Gastrocnemius medialis (tissue), 4 donors: Measurements from ENCODE around the gene ZNF329. TPM values are rescaled to one million over a fixed set of nuclear protein-coding genes. Genes with fewer than 3 reads are reported as not detected.

ENCODE experiments used
- ATAC-seq, 2 donors: fragments of 150-250 bp; one replicate each; pipeline ENCODE4 v1.9.1; 2016
- DNase-seq, 2 donors: peaks; one replicate each; pipeline ENCODE4 v3.0.0-alpha.2; 2019
- H3K27ac ChIP-seq, 4 donors: fragments of 200-600 bp; sonication (generic); 1 replicate in 1 of 4; 2 replicates in 3 of 4; pipeline ENCODE4 v1.5.1; 2016 to 2018; ENCODE audit warnings: mild to moderate bottlenecking in 2 of 4, moderate library complexity in 1 of 4
- H3K27me3 ChIP-seq, 3 donors: fragments of 200-600 bp; sonication (generic) in 2 of 3; 1 replicate in 1 of 3; 2 replicates in 2 of 3; pipeline versions ENCODE4 v1.5.1 to v1.6.0; 2016 to 2019; ENCODE audit warnings: mild to moderate bottlenecking in 1 of 3, moderate library complexity in 1 of 3
- H3K36me3 ChIP-seq, 2 donors: fragments of 200-600 bp; sonication (generic) in 1 of 2; one replicate each; pipeline ENCODE4 v1.5.1; 2017 to 2018
- H3K4me1 ChIP-seq, 2 donors: fragments of 200-600 bp; sonication (generic) in 1 of 2; one replicate each; pipeline ENCODE4 v1.5.1; 2016 to 2017; ENCODE audit warnings: mild to moderate bottlenecking in 2 of 2
- H3K4me3 ChIP-seq, 4 donors: fragments of 200-600 bp; sonication (generic) in 3 of 4; 1 replicate in 1 of 4; 2 replicates in 3 of 4; pipeline ENCODE4 v1.5.1; 2016 to 2019; ENCODE audit warnings: mild to moderate bottlenecking in 2 of 4
- H3K9me3 ChIP-seq, 3 donors: fragments of 200-600 bp; sonication (generic) in 2 of 3; 1 replicate in 1 of 3; 2 replicates in 2 of 3; pipeline ENCODE4 v1.5.1; 2016 to 2019
- CTCF ChIP-seq, 5 experiments: fragments of 450-650 bp in 3 of 5; fragments of 200-600 bp in 2 of 5; sonication (generic) in 2 of 5; IDR thresholded peaks in 4 of 5; conservative IDR thresholded peaks in 1 of 5; 1 replicate in 4 of 5; 2 replicates in 1 of 5; pipeline ENCODE4 v1.5.1; 2016 to 2019; ENCODE audit warnings: antibody characterized with exemption in 5 of 5, mild to moderate bottlenecking in 3 of 5, moderate library complexity in 3 of 5
- POLR2A ChIP-seq, 2 donors: fragments of 450-650 bp; IDR thresholded peaks; one replicate each; pipeline ENCODE4 v1.6.1; 2017; ENCODE audit warnings: antibody characterized with exemption in 2 of 2, mild to moderate bottlenecking in 2 of 2, moderate library complexity in 2 of 2
- in situ Hi-C, 4 donors: fragments of 200-750 bp; cut with MboI; loops; one replicate each; pipeline versions ENCODE4 v1.15.0 to v1.8.0; 2017; ENCODE audit warnings: low sequenced_read_pairs in 4 of 4
- intact Hi-C: fragments of 100-400 bp; cut with DNase I; formaldehyde crosslinking; loops from one replicate; pipeline ENCODE4 v1.15.1; 2023; ENCODE audit warnings: low total_unique reads
- total RNA-seq, 4 donors: library from RNA; depleted of rRNA; stranded (reverse); fragments of >200 nt; gene quantifications; one replicate each; pipeline versions ENCODE4 v1.1.0 to v1.2.3, GENCODE V29; 2016

Gene ZNF329
- 1 to 10 TPM; 1.3 to 2.0 (median 1.7) TPM for total RNA-seq

GRCh38 chr19:58150328-58150921 is at the start of gene ZNF329:
Gene ZNF329 (minus strand): TSS chr19:58150789. CDS start chr19:58129503, 21,286 bp downstream.
- in situ Hi-C loops (no loop called here), intact Hi-C loops (loop anchor here (10.0 kb wide), 1 partner anchor 416 kb away; no protein-coding TSS in a partner anchor)
- DNase-seq = peak; percentile 30 to 36
- H3K4me3 ChIP-seq = peak within 1 kb of the TSS; percentile 63 to 81 (median 70)
- H3K4me1 ChIP-seq = peaks cover 0 to 9% of the 10 kb centered on the region in 2 donors
- ATAC-seq = no peak
- peaks cover 0 to 7% (median 3%) of the 10 kb centered on the region in 3 donors for H3K9me3 ChIP-seq
- H3K36me3 ChIP-seq = no peaks in the 10 kb centered on the region
- peaks cover 0 to 19% (median 0%) of the 10 kb centered on the region in 3 donors for H3K27me3 ChIP-seq
- TF ChIP-seq CTCF (IDR thresholded peaks at IDR 0.05 in 4 of 5, conservative IDR thresholded peaks at IDR 0.05 in 1 of 5) (no peak), POLR2A (IDR thresholded peaks at IDR 0.05) (no peak)
- peak within 1 kb of the TSS in 3 of 4 donors; percentile 70 to 74 (median 71) for H3K27ac ChIP-seq

GRCh38 chr19:58196901-58197616 is 46.5 kb upstream of the ZNF329 start:
- Histone ChIP-seq H3K27ac (no peak overlapping the region), H3K4me1 (no peaks in the 10 kb centered on the region), H3K9me3 (peaks cover 41 to 97% (median 88%) of the 10 kb centered on the region in 3 donors), H3K27me3 (no peaks in the 10 kb centered on the region), H3K4me3 (peak overlapping the region in 1 of 4 donors; percentile 23), H3K36me3 (peaks cover 15 to 99% of the 10 kb centered on the region in 2 donors)
- no peak for TF ChIP-seq CTCF (IDR thresholded peaks at IDR 0.05 in 4 of 5, conservative IDR thresholded peaks at IDR 0.05 in 1 of 5)
- no peak for TF ChIP-seq POLR2A (IDR thresholded peaks at IDR 0.05)
- in situ Hi-C loops (no loop called here), intact Hi-C loops (no loop called here)
- no peak for DNase-seq
- ATAC-seq = no peak

GRCh38 chr19:58183817-58184215 is 33.2 kb upstream of the ZNF329 start:
- in situ Hi-C loops = no loop called here
- Histone ChIP-seq H3K27ac (peak overlapping the region; percentile 92 to 99 (median 98)), H3K4me3 (peak overlapping the region; percentile 82 to 94 (median 92)), H3K36me3 (peaks cover 24 to 77% of the 10 kb centered on the region in 2 donors), H3K4me1 (peaks cover 0 to 5% of the 10 kb centered on the region in 2 donors), H3K27me3 (no peaks in the 10 kb centered on the region), H3K9me3 (peaks cover 18 to 79% (median 48%) of the 10 kb centered on the region in 3 donors)
- intact Hi-C loops = loop anchor here (1.0 to 10.0 kb wide), 7 partner anchors 45 to 1617 kb away; partner anchors contain the start of genes ERVK3-1, ZNF132, ZNF470 and ZNF544
- ATAC-seq = no peak
- no peak for DNase-seq
- TF ChIP-seq POLR2A (IDR thresholded peaks at IDR 0.05) (no peak), CTCF (IDR thresholded peaks at IDR 0.05 in 4 of 5, conservative IDR thresholded peaks at IDR 0.05 in 1 of 5) (no peak)

DNA sequence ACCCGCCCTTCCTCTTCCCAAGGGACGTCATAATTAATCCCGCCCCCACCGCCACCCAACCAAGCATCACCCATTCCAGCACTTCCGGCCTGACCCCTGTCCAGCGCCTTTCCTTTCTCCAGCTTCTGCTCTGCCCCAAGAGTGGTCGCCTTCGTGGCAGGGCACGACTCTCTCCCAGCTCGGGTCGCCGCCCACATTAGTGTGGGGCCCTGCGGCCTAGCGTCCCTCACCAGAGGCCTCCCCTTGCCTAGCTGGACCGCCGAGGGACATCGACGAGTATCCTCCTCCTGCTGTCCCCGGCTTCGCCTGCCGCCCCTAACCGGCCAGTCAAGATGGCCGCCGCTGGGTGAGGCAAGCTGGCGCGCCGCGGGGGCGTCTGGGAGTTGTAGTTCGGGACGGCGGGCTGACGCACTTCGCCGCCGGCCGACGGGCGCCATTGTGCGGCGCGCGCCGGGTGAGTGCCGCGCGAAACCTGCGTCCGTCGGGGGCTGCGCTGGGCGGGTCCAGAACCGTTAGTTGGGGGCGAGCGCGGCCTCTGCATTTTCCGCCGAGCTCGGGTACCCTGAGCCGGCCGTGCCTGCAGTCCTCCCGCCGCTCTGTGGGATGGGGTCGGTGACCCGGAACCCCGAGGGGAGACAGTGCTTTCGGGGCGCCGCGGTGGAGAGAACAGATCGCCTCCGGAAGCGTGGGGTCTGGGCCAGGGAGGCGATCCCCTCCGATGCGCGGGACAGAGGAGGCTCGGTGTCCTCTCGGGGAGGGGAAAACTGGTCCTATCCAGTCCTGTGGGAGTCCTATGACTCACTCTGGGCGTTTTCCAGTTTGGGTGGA is 32.6 kb upstream of the ZNF329 start, which contains the start of gene ZNF274:
Gene ZNF274 (plus strand): TSS at position 73 of the 828 bp plus-strand sequence. CDS start 905 bp downstream, outside the sequence.
- H3K4me3 ChIP-seq = peak within 1 kb of the TSS; percentile 82 to 94 (median 92)
- peaks cover 13 to 81% (median 53%) of the 10 kb centered on the region in 3 donors for H3K9me3 ChIP-seq
- intact Hi-C loops = loop anchor here (1.0 to 10.0 kb wide), 7 partner anchors 46 to 1616 kb away; partner anchors contain the start of genes ERVK3-1, ZNF132, ZNF470 and ZNF544
- TF ChIP-seq POLR2A (IDR thresholded peaks at IDR 0.05) (peak; percentile 88 to 94), CTCF (IDR thresholded peaks at IDR 0.05 in 4 of 5, conservative IDR thresholded peaks at IDR 0.05 in 1 of 5) (no peak)
- H3K4me1 ChIP-seq = peaks cover 0 to 5% of the 10 kb centered on the region in 2 donors
- ATAC-seq (peak; percentile 92 to 95), DNase-seq (peak; percentile 84 to 92)
- H3K27ac ChIP-seq = peak within 1 kb of the TSS; percentile 92 to 99 (median 98)
- no peaks in the 10 kb centered on the region for H3K27me3 ChIP-seq
- H3K36me3 ChIP-seq = peaks cover 22 to 78% of the 10 kb centered on the region in 2 donors
- in situ Hi-C loops = no loop called here
